DND-41 (cell line): Measurements from ENCODE around the gene NEB.
A peak's percentile ranks its signal among the peaks of the same experiment; 100 is the strongest.

ENCODE experiments used
- ATAC-seq: fragments of 200-7000 bp; cut with Tn5 transposase; 3 replicates; pipeline ENCODE4 v1.9.1; 2021; ENCODE audit warnings: low read depth; ENCODE audit not compliant: insufficient read depth
- DNase-seq: peaks from one replicate; pipeline ENCODE4 v3.0.0-alpha.2; 2020
- H2AFZ ChIP-seq: 2 replicates; pipeline ENCODE4 v1.6.0; 2012; ENCODE audit warnings: low read depth, low read length
- H3K27ac ChIP-seq: 2 replicates; pipeline ENCODE4 v1.5.1; 2012; ENCODE audit warnings: low read length, inconsistent platforms
- H3K27me3 ChIP-seq: fragments of 200-600 bp; sonication (generic); 2 replicates; pipeline ENCODE4 v1.6.0; 2012; ENCODE audit warnings: low read length, mild to moderate bottlenecking, inconsistent platforms; ENCODE audit not compliant: insufficient read depth, poor library complexity
- H3K36me3 ChIP-seq: 2 replicates; pipeline ENCODE4 v1.5.1; 2012; ENCODE audit warnings: low read length, inconsistent platforms; ENCODE audit not compliant: insufficient read depth
- H3K4me1 ChIP-seq: 2 replicates; pipeline ENCODE4 v1.5.1; 2012; ENCODE audit warnings: mild to moderate bottlenecking, low read length; ENCODE audit not compliant: insufficient read depth
- H3K4me2 ChIP-seq: 2 replicates; pipeline ENCODE4 v1.6.0; 2012; ENCODE audit warnings: mild to moderate bottlenecking, moderate library complexity, low read length, inconsistent platforms; ENCODE audit not compliant: insufficient read depth
- H3K4me3 ChIP-seq, 2 experiments: fragments of 200-600 bp in 1 of 2; shearing (Covaris generic) in 1 of 2; 2 replicates each; pipeline ENCODE4 v1.5.1; 2012 to 2016; ENCODE audit warnings: inconsistent platforms in 2 of 2, low read length in 2 of 2, mild to moderate bottlenecking in 2 of 2, low read depth in 1 of 2, moderate library complexity in 1 of 2
- H3K79me2 ChIP-seq: 2 replicates; pipeline ENCODE4 v1.6.0; 2012; ENCODE audit warnings: low read length, inconsistent platforms; ENCODE audit not compliant: insufficient read depth
- H3K9ac ChIP-seq: 2 replicates; pipeline ENCODE4 v1.6.0; 2012; ENCODE audit warnings: low read depth, mild to moderate bottlenecking, inconsistent platforms, low read length, moderate library complexity
- H3K9me3 ChIP-seq: 2 replicates; pipeline ENCODE4 v1.5.1; 2012; ENCODE audit warnings: low read length, moderate library complexity, mild to moderate bottlenecking, inconsistent platforms; ENCODE audit not compliant: insufficient read depth, severe bottlenecking
- H4K20me1 ChIP-seq: 2 replicates; pipeline ENCODE4 v1.6.0; 2012; ENCODE audit warnings: low read length; ENCODE audit not compliant: insufficient read depth
- EZH2 ChIP-seq: IDR thresholded peaks from 3 replicates; pipeline ENCODE4 v1.6.1; 2012; ENCODE audit warnings: borderline replicate concordance, low read depth, mild to moderate bottlenecking, moderate library complexity, low read length, inconsistent platforms; ENCODE audit not compliant: severe bottlenecking
- TF ChIP-seq, protein P1 (sequence below): IDR thresholded peaks from 2 replicates; pipeline ENCODE4 v1.5.1; 2012; ENCODE audit warnings: borderline replicate concordance, low read length, moderate library complexity, mild to moderate bottlenecking; ENCODE audit not compliant: poor library complexity, severe bottlenecking; ENCODE audit errors: extremely low read depth

The NEB gene

DNA sequence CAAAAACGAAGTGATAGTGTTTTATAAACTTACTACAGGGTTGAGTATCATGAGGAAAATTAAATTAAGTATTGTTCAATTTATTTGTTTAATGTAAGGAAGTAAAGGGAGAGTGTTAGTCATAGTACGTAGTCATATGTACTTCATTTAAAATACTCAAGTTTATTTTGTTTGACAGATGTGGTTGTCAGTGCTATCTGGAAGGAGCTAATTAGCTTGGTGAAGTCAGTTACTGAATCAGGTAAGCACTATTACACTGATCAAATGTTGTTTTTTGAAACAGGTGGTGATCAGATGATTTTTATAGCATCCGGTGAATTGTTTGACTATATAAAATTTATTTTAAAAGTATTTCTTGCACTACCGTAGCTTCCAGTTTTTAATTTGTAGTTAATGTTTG, 295.8 kb downstream of the NEB start:
- DNase-seq = no peak
- Histone ChIP-seq H3K79me2 (peaks cover 20% of the 10 kb centered on the region), H4K20me1 (no peaks in the 10 kb centered on the region; the same call in 1 of the 2 replicates), H2AFZ (no peak overlapping the region), H3K4me3 (no peak overlapping the region), H3K4me2 (no peak overlapping the region), H3K36me3 (peaks cover 92% of the 10 kb centered on the region), H3K9me3 (no peaks in the 10 kb centered on the region), H3K4me1 (no peaks in the 10 kb centered on the region), H3K27ac (no peak overlapping the region), H3K9ac (no peak overlapping the region), H3K27me3 (no peaks in the 10 kb centered on the region)
- ATAC-seq = no peak
- TF ChIP-seq EZH2 = no peak
- TF ChIP-seq, protein P1, sequence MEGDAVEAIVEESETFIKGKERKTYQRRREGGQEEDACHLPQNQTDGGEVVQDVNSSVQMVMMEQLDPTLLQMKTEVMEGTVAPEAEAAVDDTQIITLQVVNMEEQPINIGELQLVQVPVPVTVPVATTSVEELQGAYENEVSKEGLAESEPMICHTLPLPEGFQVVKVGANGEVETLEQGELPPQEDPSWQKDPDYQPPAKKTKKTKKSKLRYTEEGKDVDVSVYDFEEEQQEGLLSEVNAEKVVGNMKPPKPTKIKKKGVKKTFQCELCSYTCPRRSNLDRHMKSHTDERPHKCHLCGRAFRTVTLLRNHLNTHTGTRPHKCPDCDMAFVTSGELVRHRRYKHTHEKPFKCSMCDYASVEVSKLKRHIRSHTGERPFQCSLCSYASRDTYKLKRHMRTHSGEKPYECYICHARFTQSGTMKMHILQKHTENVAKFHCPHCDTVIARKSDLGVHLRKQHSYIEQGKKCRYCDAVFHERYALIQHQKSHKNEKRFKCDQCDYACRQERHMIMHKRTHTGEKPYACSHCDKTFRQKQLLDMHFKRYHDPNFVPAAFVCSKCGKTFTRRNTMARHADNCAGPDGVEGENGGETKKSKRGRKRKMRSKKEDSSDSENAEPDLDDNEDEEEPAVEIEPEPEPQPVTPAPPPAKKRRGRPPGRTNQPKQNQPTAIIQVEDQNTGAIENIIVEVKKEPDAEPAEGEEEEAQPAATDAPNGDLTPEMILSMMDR = no peak

DNA sequence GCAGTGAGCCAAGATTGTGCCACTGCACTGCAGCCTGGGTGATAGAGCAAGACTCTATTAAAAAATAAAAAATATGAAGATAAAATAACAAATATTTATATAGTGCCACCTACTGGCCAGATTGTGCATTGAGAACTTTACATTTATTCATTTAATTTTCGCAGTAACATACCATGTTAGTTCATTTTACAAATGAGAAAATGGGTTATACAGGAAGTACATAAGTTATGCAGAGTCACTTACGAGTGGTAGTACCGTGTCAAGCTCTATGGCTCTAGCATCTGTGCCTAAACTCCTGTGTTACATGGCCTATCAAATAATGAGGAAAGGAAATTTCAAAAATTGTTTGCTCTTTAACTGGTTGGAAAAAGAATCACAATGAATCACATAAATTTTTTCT, 296.6 kb downstream of the NEB start:
- peaks cover 92% of the 10 kb centered on the region for H3K36me3 ChIP-seq

More for the DNA sequence above, 296.6 kb downstream of the NEB start:
- Histone ChIP-seq H3K9me3 (no peaks in the 10 kb centered on the region), H3K27me3 (no peaks in the 10 kb centered on the region), H3K9ac (no peak overlapping the region), H3K27ac (no peak overlapping the region), H3K4me3 (no peak overlapping the region), H4K20me1 (no peaks in the 10 kb centered on the region; the same call in 1 of the 2 replicates), H3K79me2 (peaks cover 23% of the 10 kb centered on the region), H3K4me2 (no peak overlapping the region), H3K4me1 (no peaks in the 10 kb centered on the region), H2AFZ (no peak overlapping the region)
- TF ChIP-seq, protein P1 = peak; percentile 61
- no peak for TF ChIP-seq EZH2
- DNase-seq (no peak), ATAC-seq (peak; percentile 58)
